ENCODE results near the gene EMID1.

DNA sequence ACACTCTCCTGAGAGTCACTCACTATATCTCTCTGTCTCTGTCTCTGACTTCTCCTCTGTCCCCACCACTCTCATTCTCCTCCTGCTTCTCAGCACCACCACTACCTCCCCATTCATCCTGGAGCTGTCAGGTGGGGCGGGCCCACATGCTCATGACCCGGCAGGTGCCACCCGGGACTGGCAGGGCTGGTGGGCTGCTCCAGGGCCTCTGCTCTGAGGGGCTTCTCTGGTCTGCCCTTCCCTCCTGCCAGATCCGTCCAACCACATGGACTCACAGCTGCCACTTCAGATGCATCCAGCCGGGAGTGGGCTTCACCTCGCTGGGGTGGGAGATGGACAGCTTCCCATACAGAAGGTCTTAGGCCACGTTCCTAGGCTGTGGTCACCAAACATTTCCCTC, 4.8 kb upstream of the EMID1 start:
- TF ChIP-seq, protein P1, sequence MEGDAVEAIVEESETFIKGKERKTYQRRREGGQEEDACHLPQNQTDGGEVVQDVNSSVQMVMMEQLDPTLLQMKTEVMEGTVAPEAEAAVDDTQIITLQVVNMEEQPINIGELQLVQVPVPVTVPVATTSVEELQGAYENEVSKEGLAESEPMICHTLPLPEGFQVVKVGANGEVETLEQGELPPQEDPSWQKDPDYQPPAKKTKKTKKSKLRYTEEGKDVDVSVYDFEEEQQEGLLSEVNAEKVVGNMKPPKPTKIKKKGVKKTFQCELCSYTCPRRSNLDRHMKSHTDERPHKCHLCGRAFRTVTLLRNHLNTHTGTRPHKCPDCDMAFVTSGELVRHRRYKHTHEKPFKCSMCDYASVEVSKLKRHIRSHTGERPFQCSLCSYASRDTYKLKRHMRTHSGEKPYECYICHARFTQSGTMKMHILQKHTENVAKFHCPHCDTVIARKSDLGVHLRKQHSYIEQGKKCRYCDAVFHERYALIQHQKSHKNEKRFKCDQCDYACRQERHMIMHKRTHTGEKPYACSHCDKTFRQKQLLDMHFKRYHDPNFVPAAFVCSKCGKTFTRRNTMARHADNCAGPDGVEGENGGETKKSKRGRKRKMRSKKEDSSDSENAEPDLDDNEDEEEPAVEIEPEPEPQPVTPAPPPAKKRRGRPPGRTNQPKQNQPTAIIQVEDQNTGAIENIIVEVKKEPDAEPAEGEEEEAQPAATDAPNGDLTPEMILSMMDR (IDR thresholded peaks at IDR 0.05 in 4 of 5, conservative IDR thresholded peaks at IDR 0.05 in 1 of 5): no peak
- no peak for TF ChIP-seq POLR2A (IDR thresholded peaks at IDR 0.05)
